Cardiac fibroblast (primary cell): ENCODE data around the gene PRKCB.

Source experiments
- DNase-seq, 2 donors: peaks; one replicate each; pipeline versions ENCODE4 v3.0.0 to v3.0.0-alpha.2; 2010; ENCODE audit warnings: low read depth in 2 of 2
- H3K4me3 ChIP-seq, 2 donors: replicated peaks in 1 of 2; 1 replicate in 1 of 2; 2 replicates in 1 of 2; pipeline ENCODE4 v1.5.1; 2011; ENCODE audit warnings: low read depth in 2 of 2, low read length in 2 of 2, mild to moderate bottlenecking in 2 of 2, moderate library complexity in 1 of 2
- TF ChIP-seq, protein P1 (sequence below): IDR thresholded peaks from one replicate; pipeline ENCODE4 v1.5.1; 2011; ENCODE audit warnings: low read depth, mild to moderate bottlenecking, low read length, inconsistent platforms

Gene PRKCB

GRCh38 chr16:24253192-24253591 is 417.4 kb downstream of the PRKCB start:
- DNase-seq = peak; percentile 39 to 45
- TF ChIP-seq, protein P1, sequence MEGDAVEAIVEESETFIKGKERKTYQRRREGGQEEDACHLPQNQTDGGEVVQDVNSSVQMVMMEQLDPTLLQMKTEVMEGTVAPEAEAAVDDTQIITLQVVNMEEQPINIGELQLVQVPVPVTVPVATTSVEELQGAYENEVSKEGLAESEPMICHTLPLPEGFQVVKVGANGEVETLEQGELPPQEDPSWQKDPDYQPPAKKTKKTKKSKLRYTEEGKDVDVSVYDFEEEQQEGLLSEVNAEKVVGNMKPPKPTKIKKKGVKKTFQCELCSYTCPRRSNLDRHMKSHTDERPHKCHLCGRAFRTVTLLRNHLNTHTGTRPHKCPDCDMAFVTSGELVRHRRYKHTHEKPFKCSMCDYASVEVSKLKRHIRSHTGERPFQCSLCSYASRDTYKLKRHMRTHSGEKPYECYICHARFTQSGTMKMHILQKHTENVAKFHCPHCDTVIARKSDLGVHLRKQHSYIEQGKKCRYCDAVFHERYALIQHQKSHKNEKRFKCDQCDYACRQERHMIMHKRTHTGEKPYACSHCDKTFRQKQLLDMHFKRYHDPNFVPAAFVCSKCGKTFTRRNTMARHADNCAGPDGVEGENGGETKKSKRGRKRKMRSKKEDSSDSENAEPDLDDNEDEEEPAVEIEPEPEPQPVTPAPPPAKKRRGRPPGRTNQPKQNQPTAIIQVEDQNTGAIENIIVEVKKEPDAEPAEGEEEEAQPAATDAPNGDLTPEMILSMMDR = peak; percentile 54
- H3K4me3 ChIP-seq = no peak overlapping the region

GRCh38 chr16:24255456-24256371 is 419.9 kb downstream of the PRKCB start, which contains the start of gene CACNG3:
CACNG3 (plus strand) TSS chr16:24256335; CDS start chr16:24256755, 420 bp downstream.
- DNase-seq = peak; percentile 9 to 32
- H3K4me3 ChIP-seq = no peak within 1 kb of the TSS
- TF ChIP-seq, protein P1 = no peak

- H3K4me3 ChIP-seq = no peak overlapping the region
- DNase-seq = peak in 1 of 2 donors; percentile 7
- TF ChIP-seq, protein P1 = no peak
Observed at GRCh38 chr16:24257958-24258357, 422.2 kb downstream of the PRKCB start.

- DNase-seq = no peak
- no peak overlapping the region for H3K4me3 ChIP-seq
- TF ChIP-seq, protein P1 = no peak
Observed at GRCh38 chr16:24258791-24259190, 423.0 kb downstream of the PRKCB start.

- DNase-seq = no peak
- TF ChIP-seq, protein P1 = no peak
- H3K4me3 ChIP-seq = no peak overlapping the region
Observed at GRCh38 chr16:24262816-24263215, 427.0 kb downstream of the PRKCB start.
